B cell (primary cell): Measurements from ENCODE around the gene CCDC122. TPM values are rescaled to one million over a fixed set of nuclear protein-coding genes. Genes with fewer than 3 reads are reported as not detected.

Experiments
- ATAC-seq: fragments of 200-7000 bp; cut with Tn5 transposase; one replicate; pipeline ENCODE4 v1.10.0; 2021; ENCODE audit warnings: low read depth, mild to moderate bottlenecking, moderate number of reproducible peaks, moderate library complexity
- CTCF ChIA-PET: fragments of 350-600 bp; sonication (Branson Sonifier 250); formaldehyde crosslinking; loops from one replicate; lab custom pipeline; 2021; ENCODE audit warnings: antibody characterized with exemption, inconsistent platforms; lab: Charles Lee
- POLR2A ChIA-PET: fragments of 350-600 bp; sonication (Branson Sonifier 250); formaldehyde crosslinking; loops from one replicate; lab custom pipeline; 2021; ENCODE audit warnings: antibody characterized with exemption; lab: Charles Lee
- DNase-seq: peaks from one replicate; pipeline ENCODE4 v3.0.0; 2013
- H2AFZ ChIP-seq: 2 replicates; pipeline ENCODE4 v1.6.1; 2012; ENCODE audit warnings: mild to moderate bottlenecking, low read depth, low read length; ENCODE audit not compliant: insufficient read depth, poor library complexity, severe bottlenecking
- H3K27ac ChIP-seq, 2 donors: 1 replicate in 1 of 2; 2 replicates in 1 of 2; pipeline ENCODE4 v1.5.1; 2012 to 2013; ENCODE audit warnings: low read length in 2 of 2, mild to moderate bottlenecking in 2 of 2, moderate library complexity in 1 of 2
- H3K27me3 ChIP-seq, 4 experiments: fragments of 200-600 bp in 1 of 4; sonication (generic) in 1 of 4; replicated peaks in 1 of 4; 1 replicate in 2 of 4; 2 replicates in 2 of 4; pipeline versions ENCODE4 v1.6.1 to v1.7.0; 2013 to 2016; ENCODE audit warnings: low read length in 3 of 4, mild to moderate bottlenecking in 2 of 4, mixed read lengths in 1 of 4, moderate library complexity in 1 of 4; ENCODE audit not compliant: insufficient read depth in 4 of 4, control insufficient read depth in 3 of 4; ENCODE audit errors: control extremely low read depth in 1 of 4
- H3K36me3 ChIP-seq, 2 experiments: replicated peaks in 1 of 2; 1 replicate in 1 of 2; 2 replicates in 1 of 2; pipeline versions ENCODE4 v1.6.1 to v1.7.1; 2013; ENCODE audit warnings: low read length in 1 of 2; ENCODE audit not compliant: insufficient read depth in 2 of 2, control insufficient read depth in 1 of 2; ENCODE audit errors: control extremely low read depth in 1 of 2, extremely low read depth in 1 of 2
- H3K4me1 ChIP-seq, 2 donors: fragments of 200-600 bp in 1 of 2; sonication (generic) in 1 of 2; 1 replicate in 1 of 2; 2 replicates in 1 of 2; pipeline versions ENCODE4 v1.5.1 to v1.6.1; 2013 to 2017; ENCODE audit warnings: low read length in 2 of 2; ENCODE audit not compliant: control insufficient read depth in 2 of 2, insufficient read depth in 2 of 2
- H3K4me2 ChIP-seq: replicated peaks from 2 replicates; pipeline ENCODE3; 2012; ENCODE audit warnings: mild to moderate bottlenecking, low read depth, low read length; ENCODE audit not compliant: poor library complexity, severe bottlenecking
- H3K4me3 ChIP-seq, 5 experiments: fragments of 200-600 bp in 1 of 5; sonication (generic) in 1 of 5; 1 replicate in 3 of 5; 2 replicates in 2 of 5; pipeline versions ENCODE4 v1.5.1 to v1.7.0; 2011 to 2016; ENCODE audit warnings: low read length in 4 of 5, mild to moderate bottlenecking in 4 of 5, low read depth in 2 of 5, control low read depth in 1 of 5, moderate library complexity in 1 of 5; ENCODE audit not compliant: insufficient read depth in 1 of 5; ENCODE audit errors: control extremely low read depth in 1 of 5, extremely low read depth in 1 of 5
- H3K79me2 ChIP-seq: fragments of 200-600 bp; sonication (generic); one replicate; pipeline ENCODE4 v1.6.0; 2016; ENCODE audit warnings: low read length; ENCODE audit not compliant: control insufficient read depth, insufficient read depth
- H3K9ac ChIP-seq: fragments of 200-600 bp; sonication (generic); 2 replicates; pipeline ENCODE4 v1.6.1; 2017; ENCODE audit warnings: mild to moderate bottlenecking, low read length, moderate library complexity
- H3K9me3 ChIP-seq, 3 donors: one replicate each; pipeline versions ENCODE4 v1.6.1 to v1.7.1; 2013; ENCODE audit warnings: low read length in 2 of 3; ENCODE audit not compliant: control insufficient read depth in 2 of 3, insufficient read depth in 1 of 3; ENCODE audit errors: control extremely low read depth in 1 of 3
- H4K20me1 ChIP-seq: 2 replicates; pipeline ENCODE4 v1.6.0; 2012; ENCODE audit warnings: mild to moderate bottlenecking, low read length; ENCODE audit not compliant: insufficient read depth, control insufficient read depth, poor library complexity, severe bottlenecking
- H3K27ac Mint-ChIP-seq: one replicate; pipeline ENCODE4 v1.8.0; 2021; ENCODE audit warnings: mixed read lengths
- H3K27me3 Mint-ChIP-seq: one replicate; pipeline ENCODE4 v1.8.0; 2021; ENCODE audit warnings: mixed read lengths
- H3K4me1 Mint-ChIP-seq: one replicate; pipeline ENCODE4 v1.8.0; 2021; ENCODE audit warnings: mixed read lengths
- H3K4me3 Mint-ChIP-seq: one replicate; pipeline ENCODE4 v1.8.0; 2021; ENCODE audit warnings: mixed read lengths
- H3K9me3 Mint-ChIP-seq: one replicate; pipeline ENCODE4 v1.8.0; 2022; ENCODE audit warnings: mixed read lengths; ENCODE audit not compliant: insufficient read depth
- EZH2 ChIP-seq: IDR thresholded peaks from 2 replicates; pipeline ENCODE4 v1.6.1; 2012; ENCODE audit warnings: borderline replicate concordance, low read depth, mild to moderate bottlenecking, moderate library complexity, low read length; ENCODE audit not compliant: insufficient read depth, poor library complexity, severe bottlenecking
- WGBS: methylation state at CpG from one replicate; pipeline ENCODE4 v1.1.5; 2013; ENCODE audit warnings: missing lambda C conversion rate; ENCODE audit not compliant: insufficient coverage; 5-methylcytosine and 5-hydroxymethylcytosine counted together
- intact Hi-C: fragments of 100-400 bp; cut with micrococcal nuclease; formaldehyde crosslinking; loops from one replicate; pipeline ENCODE4 v1.10.0; 2022
- polyA plus RNA-seq: library from polyadenylated mRNA; depleted of rRNA; stranded (reverse); fragments of >200 nt; gene quantifications from 2 replicates; pipeline ENCODE4 v1.2.3, GENCODE V29; 2012
- total RNA-seq, 2 donors: library from RNA; stranded (reverse); fragments of 120-200 nt in 1 of 2; gene quantifications; 1 replicate in 1 of 2; 2 replicates in 1 of 2; pipeline versions ENCODE4 v1.2.3 to v1.2.4, GENCODE V29; 2013 to 2022
- TF ChIP-seq, protein P1 (sequence below): fragments of 200-600 bp; IDR thresholded peaks from one replicate; pipeline ENCODE4 v1.8.0; 2022; ENCODE audit warnings: antibody characterized with exemption, mild to moderate bottlenecking

Gene CCDC122
- total and polyA plus RNA-seq, 2 donors (not counting 1 experiment from before 2014, with no cell fraction given), result 1.1 to 12.1 TPM

DNA sequence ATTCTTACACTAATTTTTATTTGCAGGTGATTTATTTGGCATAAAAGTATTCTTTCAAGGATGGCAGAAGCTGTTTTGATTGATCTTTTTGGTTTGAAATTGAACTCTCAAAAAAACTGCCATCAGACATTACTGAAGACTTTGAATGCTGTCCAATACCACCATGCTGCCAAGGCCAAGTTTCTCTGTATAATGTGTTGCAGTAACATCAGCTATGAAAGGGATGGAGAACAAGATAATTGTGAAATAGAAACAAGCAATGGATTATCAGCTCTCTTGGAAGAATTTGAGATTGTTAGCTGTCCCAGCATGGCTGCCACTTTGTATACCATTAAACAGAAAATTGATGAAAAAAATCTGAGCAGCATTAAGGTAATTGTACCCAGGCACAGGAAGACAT, 1.4 kb upstream of the CCDC122 start:
- no peak for ATAC-seq
- Histone ChIP-seq H2AFZ (no peak overlapping the region), H3K9me3 (no peaks in the 10 kb centered on the region), H3K4me2 (no peak overlapping the region), H3K79me2 (no peaks in the 10 kb centered on the region), H3K4me3 (no peak overlapping the region), H3K9ac (no peak overlapping the region), H3K27me3 (no peaks in the 10 kb centered on the region), H4K20me1 (no peaks in the 10 kb centered on the region), H3K36me3 (peaks cover 0 to 2% of the 10 kb centered on the region in 2 experiments), H3K27ac (no peak overlapping the region), H3K4me1 (peaks cover 20 to 22% of the 10 kb centered on the region in 2 donors)
- peaks cover 31% of the 10 kb centered on the region for H3K4me1 Mint-ChIP-seq
- no peak overlapping the region for H3K27ac Mint-ChIP-seq
- TF ChIP-seq, protein P1, sequence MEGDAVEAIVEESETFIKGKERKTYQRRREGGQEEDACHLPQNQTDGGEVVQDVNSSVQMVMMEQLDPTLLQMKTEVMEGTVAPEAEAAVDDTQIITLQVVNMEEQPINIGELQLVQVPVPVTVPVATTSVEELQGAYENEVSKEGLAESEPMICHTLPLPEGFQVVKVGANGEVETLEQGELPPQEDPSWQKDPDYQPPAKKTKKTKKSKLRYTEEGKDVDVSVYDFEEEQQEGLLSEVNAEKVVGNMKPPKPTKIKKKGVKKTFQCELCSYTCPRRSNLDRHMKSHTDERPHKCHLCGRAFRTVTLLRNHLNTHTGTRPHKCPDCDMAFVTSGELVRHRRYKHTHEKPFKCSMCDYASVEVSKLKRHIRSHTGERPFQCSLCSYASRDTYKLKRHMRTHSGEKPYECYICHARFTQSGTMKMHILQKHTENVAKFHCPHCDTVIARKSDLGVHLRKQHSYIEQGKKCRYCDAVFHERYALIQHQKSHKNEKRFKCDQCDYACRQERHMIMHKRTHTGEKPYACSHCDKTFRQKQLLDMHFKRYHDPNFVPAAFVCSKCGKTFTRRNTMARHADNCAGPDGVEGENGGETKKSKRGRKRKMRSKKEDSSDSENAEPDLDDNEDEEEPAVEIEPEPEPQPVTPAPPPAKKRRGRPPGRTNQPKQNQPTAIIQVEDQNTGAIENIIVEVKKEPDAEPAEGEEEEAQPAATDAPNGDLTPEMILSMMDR, result no peak
- TF ChIP-seq EZH2, result no peak
- H3K9me3 Mint-ChIP-seq, result peaks cover 2% of the 10 kb centered on the region
- no peak for DNase-seq
- H3K27me3 Mint-ChIP-seq, result no peaks in the 10 kb centered on the region
- intact Hi-C loops, result loop anchor here (5.0 kb wide), 1 partner anchor 261 kb away; no protein-coding TSS in a partner anchor
- POLR2A ChIA-PET, result no interaction called here
- peak overlapping the region; percentile 6 for H3K4me3 Mint-ChIP-seq
- CTCF ChIA-PET, result interaction anchor here (0.5 to 1.2 kb wide), 3 partner anchors 9 to 1399 kb away, joined by 3 to 7 read pairs (median 3); no protein-coding TSS in a partner anchor

GRCh38 chr13:43880214-43880855, 795 bp upstream of the CCDC122 start:
- Histone ChIP-seq H3K27me3 (no peaks in the 10 kb centered on the region), H3K79me2 (no peaks in the 10 kb centered on the region), H3K9ac (peak overlapping the region; percentile 72), H3K4me3 (peak overlapping the region in 4 of 5 experiments; percentile 67 to 78 (median 76)), H3K4me1 (peaks cover 20 to 22% of the 10 kb centered on the region in 2 donors), H3K4me2 (peak overlapping the region; percentile 86), H3K36me3 (peaks cover 0 to 2% of the 10 kb centered on the region in 2 experiments), H3K9me3 (peaks cover 0 to 1% (median 0%) of the 10 kb centered on the region in 3 donors), H2AFZ (peak overlapping the region; percentile 88), H4K20me1 (no peaks in the 10 kb centered on the region), H3K27ac (peak overlapping the region in 1 of 2 donors; percentile 92)
- ATAC-seq (no peak), DNase-seq (no peak)
- Mint-ChIP-seq H3K4me3 (peak overlapping the region; percentile 88), H3K27ac (peak overlapping the region; percentile 94), H3K9me3 (no peaks in the 10 kb centered on the region), H3K4me1 (peaks cover 31% of the 10 kb centered on the region), H3K27me3 (no peaks in the 10 kb centered on the region)
- intact Hi-C loops, result loop anchor here (5.0 kb wide), 1 partner anchor 262 kb away; no protein-coding TSS in a partner anchor
- POLR2A ChIA-PET, result interaction anchor here (0.7 kb wide), 1 partner anchor 261 kb away, joined by 3 read pairs; no protein-coding TSS in a partner anchor
- 48% methylated on average over 11 of the region's 15 CpGs for WGBS
- TF ChIP-seq, protein P1, result no peak
- no peak for TF ChIP-seq EZH2
- CTCF ChIA-PET, result interaction anchor here (0.5 to 2.2 kb wide), 5 partner anchors 20 to 1398 kb away, joined by 3 to 7 read pairs (median 5); no protein-coding TSS in a partner anchor
